ENCODE results near the gene UBE2E2. TPM values are rescaled to one million over a fixed set of nuclear protein-coding genes. Genes with fewer than 3 reads are reported as not detected.

The UBE2E2 gene
- total RNA-seq, 2 experiments from 2014 or later, result 16.5 to 23.2 TPM

GRCh38 chr3:23303601-23304217 lies 100.6 kb downstream of the UBE2E2 start:
- intact Hi-C loops (cut with micrococcal nuclease), result no loop called here
- ATAC-seq (no peak), DNase-seq (no peak)
- CTCF ChIA-PET, result interaction anchor here (1.0 kb wide), 1 partner anchor 16 kb away, joined by 3 read pairs; no protein-coding TSS in a partner anchor
- no peak overlapping the region for H3K4me3 Mint-ChIP-seq
- POLR2A ChIA-PET, result no interaction called here
- peaks cover 3% of the 10 kb centered on the region for H3K4me1 Mint-ChIP-seq (ENCODE audit: low read depth)
- no peaks in the 10 kb centered on the region for H3K27me3 Mint-ChIP-seq
- no peak overlapping the region for H3K27ac Mint-ChIP-seq
- H3K36me3 Mint-ChIP-seq (ENCODE audit: low read depth), result peaks cover 5% of the 10 kb centered on the region
- TF ChIP-seq CTCF (IDR thresholded peaks at IDR 0.05), result no peak
- peaks cover 11% of the 10 kb centered on the region for H3K9me3 Mint-ChIP-seq

DNA sequence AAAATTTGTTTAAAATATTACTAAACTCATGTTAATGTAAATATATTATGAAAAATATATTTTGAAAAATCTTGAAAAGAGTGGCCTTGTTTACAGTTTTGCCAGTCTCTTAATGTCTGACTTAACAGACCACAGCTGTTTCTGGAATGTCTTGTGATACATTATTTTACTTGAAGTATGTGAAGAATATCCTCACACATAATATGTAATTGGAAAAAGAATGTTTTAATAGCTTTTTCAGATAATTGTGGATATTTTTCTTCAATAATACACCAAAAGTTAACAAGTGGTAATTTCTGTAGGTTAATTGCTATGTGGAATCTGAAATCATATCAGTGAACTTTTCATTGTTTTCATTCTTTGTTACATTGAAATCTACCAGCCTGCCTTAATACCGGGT lies 101.3 kb downstream of the UBE2E2 start:
- Mint-ChIP-seq H3K27me3 (no peaks in the 10 kb centered on the region), H3K27ac (no peak overlapping the region), H3K4me1 (ENCODE audit: low read depth) (peaks cover 3% of the 10 kb centered on the region), H3K36me3 (ENCODE audit: low read depth) (peaks cover 6% of the 10 kb centered on the region), H3K9me3 (peaks cover 7% of the 10 kb centered on the region), H3K4me3 (no peak overlapping the region)
- ChIA-PET CTCF (no interaction called here), POLR2A (no interaction called here)
- no peak for TF ChIP-seq CTCF (IDR thresholded peaks at IDR 0.05)
- ATAC-seq, result no peak
- intact Hi-C loops (cut with micrococcal nuclease), result no loop called here
- DNase-seq, result no peak

DNA sequence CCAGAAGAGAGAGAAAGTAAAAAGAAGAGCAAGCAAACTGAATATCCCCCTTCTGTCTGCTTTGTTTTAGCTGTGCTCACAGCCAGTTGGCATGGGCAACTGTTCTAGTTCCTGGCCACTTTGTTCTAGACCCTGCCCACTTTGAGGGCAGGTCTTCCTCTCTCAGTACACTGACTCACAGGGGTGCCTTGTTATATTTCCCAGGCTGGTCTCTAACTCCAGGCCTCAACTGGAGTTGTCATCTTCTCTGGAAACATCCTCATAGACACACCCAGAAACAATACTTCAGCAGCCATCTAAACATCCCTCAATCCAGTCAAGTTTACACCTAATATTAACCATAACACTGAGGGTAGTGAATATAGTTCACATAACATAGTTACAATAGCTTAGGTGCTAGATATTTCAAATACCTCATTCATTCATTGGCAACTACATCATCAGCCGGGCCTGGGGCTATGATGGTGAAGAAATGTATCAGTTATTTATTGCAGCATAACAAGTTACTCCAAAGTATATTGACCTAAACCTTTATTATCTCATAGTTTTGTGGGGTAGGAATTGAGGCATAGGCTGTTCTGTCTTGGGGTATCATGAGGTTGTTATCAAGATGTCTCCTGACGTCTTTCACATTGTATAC lies 106.0 kb downstream of the UBE2E2 start:
- POLR2A ChIA-PET, result no interaction called here
- CTCF ChIA-PET, result no interaction called here

DNA sequence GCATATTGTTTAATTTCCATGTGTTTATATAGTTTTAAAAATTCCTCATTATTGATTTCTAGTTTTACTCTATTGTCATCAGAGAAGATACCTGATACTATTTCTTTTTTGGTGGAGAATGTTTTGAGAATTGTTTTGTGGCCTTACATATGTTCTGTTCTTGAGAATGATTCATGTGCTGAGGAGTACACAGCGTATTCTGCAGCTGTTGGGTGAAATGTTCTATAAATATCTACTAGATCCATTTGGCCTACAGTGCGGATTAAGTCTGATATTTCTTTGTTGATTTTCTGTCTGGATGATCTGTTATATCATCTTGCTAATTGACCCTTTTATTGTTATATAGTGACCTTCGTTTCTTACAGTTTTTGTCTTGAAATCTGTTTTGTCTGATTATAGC lies 109.7 kb downstream of the UBE2E2 start:
- Mint-ChIP-seq H3K27ac (no peak overlapping the region), H3K36me3 (ENCODE audit: low read depth) (peaks cover 13% of the 10 kb centered on the region), H3K27me3 (no peaks in the 10 kb centered on the region), H3K9me3 (peaks cover 14% of the 10 kb centered on the region), H3K4me3 (no peak overlapping the region), H3K4me1 (ENCODE audit: low read depth) (peaks cover 15% of the 10 kb centered on the region)
- TF ChIP-seq CTCF (IDR thresholded peaks at IDR 0.05), result no peak
- intact Hi-C loops (cut with micrococcal nuclease), result no loop called here
- no peak for ATAC-seq
- DNase-seq, result no peak
- ChIA-PET CTCF (no interaction called here), POLR2A (no interaction called here)

More for the DNA sequence above, 106.0 kb downstream of the UBE2E2 start:
- Mint-ChIP-seq H3K4me3 (no peak overlapping the region), H3K36me3 (ENCODE audit: low read depth) (peaks cover 5% of the 10 kb centered on the region), H3K4me1 (ENCODE audit: low read depth) (peaks cover 6% of the 10 kb centered on the region), H3K27ac (no peak overlapping the region), H3K27me3 (no peaks in the 10 kb centered on the region), H3K9me3 (peaks cover 3% of the 10 kb centered on the region)
- TF ChIP-seq CTCF (IDR thresholded peaks at IDR 0.05), result no peak
- DNase-seq (no peak), ATAC-seq (no peak)
- intact Hi-C loops (cut with micrococcal nuclease), result no loop called here

- Mint-ChIP-seq H3K27ac (no peak overlapping the region), H3K9me3 (peaks cover 17% of the 10 kb centered on the region), H3K27me3 (no peaks in the 10 kb centered on the region), H3K4me1 (ENCODE audit: low read depth) (peaks cover 19% of the 10 kb centered on the region), H3K4me3 (no peak overlapping the region), H3K36me3 (ENCODE audit: low read depth) (peaks cover 12% of the 10 kb centered on the region)
- TF ChIP-seq CTCF (IDR thresholded peaks at IDR 0.05), result no peak
- POLR2A ChIA-PET, result no interaction called here
- intact Hi-C loops (cut with micrococcal nuclease), result no loop called here
- CTCF ChIA-PET, result no interaction called here
- ATAC-seq, result no peak
- no peak for DNase-seq
Observed at GRCh38 chr3:23314981-23315762, 112.0 kb downstream of the UBE2E2 start.
